Astrocyte (in vitro differentiated cells and primary cell): ENCODE data around the gene NAA16. TPM values are rescaled to one million over a fixed set of nuclear protein-coding genes. Genes with fewer than 3 reads are reported as not detected.

Experiments used
- DNase-seq: peaks from one replicate; pipeline ENCODE4 v3.0.0-alpha.2; 2010; ENCODE audit warnings: low read depth
- FAIRE-seq: peaks from 2 replicates; lab custom pipeline; 2011; peaks lifted over from hg19 to GRCh38; lab: Jason Lieb, UNC
- H2AFZ ChIP-seq: 2 replicates; pipeline ENCODE4 v1.6.0; 2012; ENCODE audit warnings: low read depth, low read length, inconsistent platforms
- H3K27ac ChIP-seq: 2 replicates; pipeline ENCODE4 v1.5.1; 2011; ENCODE audit warnings: low read depth, low read length, inconsistent platforms
- H3K27me3 ChIP-seq: 2 replicates; pipeline ENCODE4 v1.6.0; 2011; ENCODE audit warnings: low read length, inconsistent platforms; ENCODE audit not compliant: insufficient read depth
- H3K36me3 ChIP-seq: 2 replicates; pipeline ENCODE4 v1.5.1; 2011; ENCODE audit warnings: low read length, inconsistent platforms; ENCODE audit not compliant: insufficient read depth
- H3K4me1 ChIP-seq: 2 replicates; pipeline ENCODE4 v1.5.1; 2011; ENCODE audit warnings: low read length, inconsistent platforms; ENCODE audit not compliant: insufficient read depth
- H3K4me2 ChIP-seq: 2 replicates; pipeline ENCODE4 v1.6.0; 2012; ENCODE audit warnings: low read length, inconsistent platforms
- H3K4me3 ChIP-seq: 2 replicates; pipeline ENCODE4 v1.5.1; 2011; ENCODE audit warnings: low read depth, mild to moderate bottlenecking, low read length, inconsistent platforms; ENCODE audit not compliant: insufficient read depth
- H3K79me2 ChIP-seq: 2 replicates; pipeline ENCODE4 v1.6.0; 2012; ENCODE audit warnings: mild to moderate bottlenecking, low read length, inconsistent platforms; ENCODE audit not compliant: insufficient read depth
- H3K9ac ChIP-seq: 2 replicates; pipeline ENCODE4 v1.6.0; 2012; ENCODE audit warnings: mild to moderate bottlenecking, low read length, inconsistent platforms
- H3K9me3 ChIP-seq: 2 replicates; pipeline ENCODE4 v1.5.1; 2012; ENCODE audit warnings: low read depth, mild to moderate bottlenecking, low read length, inconsistent platforms; ENCODE audit not compliant: insufficient read depth
- H4K20me1 ChIP-seq: 2 replicates; pipeline ENCODE4 v1.6.0; 2012; ENCODE audit warnings: low read length, inconsistent platforms; ENCODE audit not compliant: insufficient read depth
- H3K27ac Mint-ChIP-seq: one replicate; pipeline ENCODE4 v1.8.0; 2021; ENCODE audit warnings: mild to moderate bottlenecking, mixed read lengths; ENCODE audit not compliant: unreplicated experiment
- H3K27me3 Mint-ChIP-seq: one replicate; pipeline ENCODE4 v1.8.0; 2021; ENCODE audit warnings: low read depth, mixed read lengths; ENCODE audit not compliant: unreplicated experiment
- H3K36me3 Mint-ChIP-seq: one replicate; pipeline ENCODE4 v1.8.0; 2021; ENCODE audit warnings: low read depth, mixed read lengths; ENCODE audit not compliant: unreplicated experiment
- H3K4me1 Mint-ChIP-seq: one replicate; pipeline ENCODE4 v1.8.0; 2021; ENCODE audit warnings: low read depth, mixed read lengths; ENCODE audit not compliant: unreplicated experiment
- H3K4me3 Mint-ChIP-seq: one replicate; pipeline ENCODE4 v1.8.0; 2021; ENCODE audit warnings: mild to moderate bottlenecking, moderate library complexity, mixed read lengths; ENCODE audit not compliant: unreplicated experiment
- H3K9me3 Mint-ChIP-seq: one replicate; pipeline ENCODE4 v1.8.0; 2021; ENCODE audit warnings: mild to moderate bottlenecking, mixed read lengths; ENCODE audit not compliant: unreplicated experiment
- CTCF ChIP-seq: IDR thresholded peaks from 2 replicates; pipeline ENCODE4 v1.5.1; 2011; ENCODE audit warnings: low read depth, mild to moderate bottlenecking, inconsistent platforms, low read length, moderate library complexity; ENCODE audit not compliant: insufficient read depth
- EZH2 ChIP-seq: IDR thresholded peaks from 2 replicates; pipeline ENCODE4 v1.6.1; 2012; ENCODE audit warnings: mild to moderate bottlenecking, low read length, inconsistent platforms; ENCODE audit not compliant: insufficient read depth
- total RNA-seq: library from RNA; stranded (reverse); gene quantifications from 2 replicates; pipeline ENCODE4 v1.2.1, GENCODE V29; 2021

The NAA16 gene
- total RNA-seq, 1 donor from 2014 or later = 11.5 TPM

DNA sequence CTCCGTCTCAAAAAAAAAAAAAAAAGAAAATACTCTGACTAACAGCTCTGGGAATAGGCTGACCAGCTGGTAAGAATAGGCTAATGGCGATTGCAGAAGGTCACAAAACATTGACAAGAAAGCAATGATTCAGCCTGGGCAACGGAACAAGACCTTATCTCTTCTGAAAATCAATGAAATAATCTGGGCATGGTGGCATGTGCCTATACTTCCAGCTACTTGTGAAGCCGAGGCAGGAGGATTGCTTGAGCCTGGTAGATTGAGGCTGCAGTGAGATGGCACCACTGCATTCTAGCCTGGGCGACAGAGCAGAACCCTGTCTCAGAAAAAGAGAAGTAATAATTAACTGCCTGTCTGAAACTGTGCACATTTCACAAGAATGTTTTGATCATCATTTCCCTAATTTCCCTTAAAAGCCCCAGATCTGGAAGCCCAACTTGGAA, 28.9 kb upstream of the NAA16 start:
- DNase-seq (no peak), FAIRE-seq (no peak)
- Histone ChIP-seq H3K4me3 (no peak overlapping the region), H3K27ac (no peak overlapping the region), H3K4me2 (no peak overlapping the region), H4K20me1 (no peaks in the 10 kb centered on the region), H3K36me3 (no peaks in the 10 kb centered on the region), H3K9ac (no peak overlapping the region), H3K79me2 (no peaks in the 10 kb centered on the region), H3K9me3 (no peaks in the 10 kb centered on the region), H3K27me3 (no peaks in the 10 kb centered on the region), H3K4me1 (peaks cover 4% of the 10 kb centered on the region), H2AFZ (no peak overlapping the region)
- no peak overlapping the region for H3K27ac Mint-ChIP-seq
- no peak for TF ChIP-seq EZH2
- no peak for TF ChIP-seq CTCF
- H3K36me3 Mint-ChIP-seq = no peaks in the 10 kb centered on the region
- H3K4me3 Mint-ChIP-seq = no peak overlapping the region
- H3K9me3 Mint-ChIP-seq = peaks cover 6% of the 10 kb centered on the region
- no peaks in the 10 kb centered on the region for H3K4me1 Mint-ChIP-seq
- no peaks in the 10 kb centered on the region for H3K27me3 Mint-ChIP-seq

DNA sequence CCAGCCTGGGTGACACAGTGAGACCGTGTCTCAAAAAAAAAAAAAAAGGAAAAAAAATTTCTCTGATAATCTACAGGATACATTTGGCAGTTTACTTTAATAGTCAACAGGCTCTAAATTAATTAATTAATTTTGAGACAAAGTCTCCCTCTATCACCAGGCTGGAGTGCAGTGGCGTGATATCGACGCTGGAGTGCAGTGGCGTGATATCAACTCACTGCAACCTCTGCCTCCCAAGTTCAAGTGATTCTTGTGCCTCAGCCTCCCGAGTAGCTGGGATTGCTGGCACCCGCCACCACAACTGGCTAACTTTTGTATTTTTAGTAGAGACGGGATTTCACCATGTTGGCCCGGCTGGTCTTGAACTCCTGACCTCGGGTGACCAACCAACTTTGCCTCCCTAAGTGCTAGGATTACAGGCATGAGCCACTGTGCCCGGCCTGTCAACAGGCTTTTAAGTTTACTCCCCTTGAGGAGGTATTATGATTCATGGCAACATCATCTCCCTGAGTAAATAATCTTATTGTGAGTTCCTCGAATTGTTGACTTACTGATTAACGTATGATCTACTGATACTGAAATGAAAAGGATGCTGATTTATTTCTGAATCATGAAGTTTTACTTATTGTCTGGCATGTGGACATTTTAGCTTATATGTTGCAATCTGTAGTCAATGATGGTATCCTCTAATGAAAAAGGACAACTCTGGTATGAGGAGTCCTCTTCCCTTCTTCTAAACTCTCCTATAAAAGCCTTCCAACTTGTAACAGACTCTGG, 26.4 kb upstream of the NAA16 start:
- no peaks in the 10 kb centered on the region for H4K20me1 ChIP-seq
- no peaks in the 10 kb centered on the region for H3K27me3 Mint-ChIP-seq
- H3K9me3 ChIP-seq = no peaks in the 10 kb centered on the region
- H3K9me3 Mint-ChIP-seq = peaks cover 6% of the 10 kb centered on the region
- peak overlapping the region; percentile 32 for H3K4me2 ChIP-seq
- no peak overlapping the region for H3K27ac Mint-ChIP-seq
- no peaks in the 10 kb centered on the region for H3K4me1 Mint-ChIP-seq
- TF ChIP-seq EZH2 (no peak), CTCF (no peak)
- no peak overlapping the region for H3K4me3 ChIP-seq
- no peak overlapping the region for H2AFZ ChIP-seq
- no peaks in the 10 kb centered on the region for H3K79me2 ChIP-seq
- DNase-seq = peak; percentile 71
- FAIRE-seq = peak; percentile 94
- peak overlapping the region; percentile 57 for H3K27ac ChIP-seq
- no peaks in the 10 kb centered on the region for H3K36me3 ChIP-seq
- peaks cover 4% of the 10 kb centered on the region for H3K4me1 ChIP-seq
- no peak overlapping the region for H3K4me3 Mint-ChIP-seq
- no peak overlapping the region for H3K9ac ChIP-seq
- no peaks in the 10 kb centered on the region for H3K27me3 ChIP-seq
- no peaks in the 10 kb centered on the region for H3K36me3 Mint-ChIP-seq

DNA sequence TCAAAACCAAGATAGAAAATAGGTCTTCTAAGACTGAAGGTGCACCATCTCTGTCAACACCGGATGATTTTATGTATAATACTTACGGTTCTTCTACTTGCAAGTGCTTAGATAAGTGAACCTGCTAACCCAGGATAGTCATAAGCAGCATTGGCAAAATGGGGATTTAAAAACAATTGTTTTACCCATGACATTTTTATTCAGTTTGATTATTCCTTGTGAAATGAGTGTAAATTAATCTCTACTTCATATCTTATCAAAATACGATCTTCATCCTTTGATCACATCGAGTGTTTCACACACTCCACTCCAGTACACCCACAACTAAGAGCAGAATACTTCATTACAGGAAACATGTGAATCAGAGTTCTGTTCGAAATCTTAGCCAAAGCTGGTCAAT, 24.7 kb upstream of the NAA16 start:
- no peak for DNase-seq
- H3K4me1 ChIP-seq = peaks cover 4% of the 10 kb centered on the region
- no peak overlapping the region for H3K9ac ChIP-seq
- H3K36me3 ChIP-seq = no peaks in the 10 kb centered on the region
- TF ChIP-seq CTCF (no peak), EZH2 (no peak)
- Mint-ChIP-seq H3K27ac (no peak overlapping the region), H3K4me3 (no peak overlapping the region), H3K4me1 (no peaks in the 10 kb centered on the region), H3K27me3 (no peaks in the 10 kb centered on the region), H3K36me3 (no peaks in the 10 kb centered on the region), H3K9me3 (peaks cover 6% of the 10 kb centered on the region)
- H4K20me1 ChIP-seq = no peaks in the 10 kb centered on the region
- H3K4me2 ChIP-seq = no peak overlapping the region
- H3K27me3 ChIP-seq = no peaks in the 10 kb centered on the region
- H3K4me3 ChIP-seq = no peak overlapping the region
- H3K79me2 ChIP-seq = no peaks in the 10 kb centered on the region
- H3K27ac ChIP-seq = no peak overlapping the region
- no peaks in the 10 kb centered on the region for H3K9me3 ChIP-seq
- no peak overlapping the region for H2AFZ ChIP-seq
- FAIRE-seq = no peak
